ENCODE results near the gene ENTPD7. TPM values are rescaled to one million over a fixed set of nuclear protein-coding genes. Genes with fewer than 3 reads are reported as not detected.

ENTPD7 gene
- total and polyA plus RNA-seq, 9 of the 15 experiments (the other 6 are each of a cell fraction or from before 2014, with no cell fraction given), result 1.4 to 13.9 (median 8.5) TPM

- no peak for TF ChIP-seq ZNF764 (CRISPR knock-in tag; IDR thresholded peaks at IDR 0.05; ENCODE audit: low read depth)
- no peak for TF ChIP-seq USF2 (CRISPR knock-in tag; IDR thresholded peaks at IDR 0.05)
- no peak for TF ChIP-seq MYNN (IDR thresholded peaks at IDR 0.05)
- TF ChIP-seq MYNN (CRISPR knock-in tag; IDR thresholded peaks at IDR 0.05), result no peak
- no peak for TF ChIP-seq ETV1 (tag; conservative IDR thresholded peaks at IDR 0.05; ENCODE audit: low read depth)
- no peak for TF ChIP-seq NCOA2 (IDR thresholded peaks at IDR 0.05; ENCODE audit: partially characterized antibody in 2 of 2)
- TF ChIP-seq ZNF12 (CRISPR knock-in tag; IDR thresholded peaks at IDR 0.05), result no peak
- no peak for TF ChIP-seq ZHX1 (conservative IDR thresholded peaks at IDR 0.05; ENCODE audit: low read length)
- no peak for TF ChIP-seq TGIF2 (CRISPR knock-in tag; IDR thresholded peaks at IDR 0.05)
- no peak; the same call in 1 of the 2 replicates for TF ChIP-seq NKRF (IDR thresholded peaks at IDR 0.05; ENCODE audit: borderline replicate concordance)
- no peak for TF ChIP-seq ZNF263 (CRISPR knock-in tag; IDR thresholded peaks at IDR 0.05; ENCODE audit: borderline replicate concordance)
- no peak for TF ChIP-seq SREBF1 (IDR thresholded peaks at IDR 0.05; ENCODE audit: borderline replicate concordance, low read depth, low read length)
- no peak for TF ChIP-seq RAD51 (IDR thresholded peaks at IDR 0.05; ENCODE audit: borderline replicate concordance, low read depth)
- TF ChIP-seq XRCC4 (IDR thresholded peaks at IDR 0.05; ENCODE audit: extremely low read depth, insufficient read depth, insufficient read length), result no peak
- TF ChIP-seq ZKSCAN1 (IDR thresholded peaks at IDR 0.05; ENCODE audit: low read depth, low read length), result no peak
- TF ChIP-seq RERE (CRISPR knock-in tag; IDR thresholded peaks at IDR 0.05; ENCODE audit: borderline replicate concordance), result no peak
- TF ChIP-seq SMC3 (conservative IDR thresholded peaks at IDR 0.05; ENCODE audit: insufficient read depth, low read depth, low read length), result no peak
These were observed 72.9 kb downstream of the ENTPD7 start, which contains the start of the genes COX15 and CUTC (continued) for GRCh38 chr10:99732033-99732842.
